HUES6 (cell line): ENCODE data around the gene RADIL.

Experiments
- H3K27ac ChIP-seq: 2 replicates; pipeline ENCODE4 v1.7.0; 2013; ENCODE audit warnings: low read depth, mild to moderate bottlenecking, low read length, inconsistent platforms
- H3K27me3 ChIP-seq: 2 replicates; pipeline ENCODE4 v1.6.1; 2013; ENCODE audit warnings: low read length; ENCODE audit not compliant: control insufficient read depth, insufficient read depth
- H3K36me3 ChIP-seq: 2 replicates; pipeline ENCODE4 v1.6.1; 2013; ENCODE audit warnings: low read length; ENCODE audit not compliant: control insufficient read depth, insufficient read depth
- H3K4me1 ChIP-seq: 2 replicates; pipeline ENCODE4 v1.6.1; 2013; ENCODE audit warnings: low read length; ENCODE audit not compliant: control insufficient read depth, insufficient read depth
- H3K4me3 ChIP-seq: 2 replicates; pipeline ENCODE4 v1.5.1; 2013; ENCODE audit warnings: low read depth, low read length
- H3K9ac ChIP-seq: one replicate; pipeline ENCODE4 v1.6.1; 2013; ENCODE audit warnings: mild to moderate bottlenecking, low read length
- H3K9me3 ChIP-seq: 2 replicates; pipeline ENCODE4 v1.6.1; 2013; ENCODE audit warnings: low read depth, low read length; ENCODE audit not compliant: control insufficient read depth, insufficient read depth

RADIL gene

DNA sequence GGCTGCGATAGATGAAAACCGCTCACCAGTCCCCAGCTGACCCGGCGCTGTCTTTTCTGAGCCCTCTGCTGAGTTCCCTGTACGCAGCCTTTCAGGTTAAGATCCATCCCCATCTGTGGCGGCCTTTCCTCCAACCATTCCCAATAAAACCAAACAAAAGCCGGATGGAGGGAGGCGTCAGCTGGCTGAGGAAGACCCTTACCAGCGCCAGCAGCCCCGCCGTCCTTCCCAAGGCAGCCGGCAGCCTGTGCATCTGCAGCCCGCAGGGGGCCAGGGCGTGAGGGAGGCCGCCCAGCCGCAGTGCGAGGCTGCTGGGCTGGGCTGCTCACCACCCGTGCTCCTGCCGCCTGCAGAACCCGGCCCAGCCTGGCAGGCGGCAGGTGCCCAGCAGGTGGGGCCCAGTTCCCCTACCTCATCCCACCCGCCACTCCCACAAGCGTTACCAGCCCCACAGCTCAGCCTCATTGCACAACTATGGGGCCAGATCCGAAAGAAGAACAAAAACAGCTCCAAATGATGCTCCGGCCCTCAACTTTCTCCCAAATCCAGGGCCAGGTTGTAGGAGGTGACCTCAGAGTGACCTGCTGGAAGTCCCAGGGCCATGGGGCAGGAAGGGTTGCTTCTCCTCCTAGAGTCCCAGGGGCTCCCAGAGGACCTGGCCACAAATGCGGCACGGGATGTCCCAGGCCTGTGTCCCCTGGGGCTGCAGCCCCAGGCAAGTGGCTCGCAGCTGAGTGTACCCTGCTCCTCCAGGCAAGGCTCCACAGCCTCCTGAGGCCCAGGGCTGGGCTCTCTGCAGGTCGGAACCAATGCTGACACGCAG lies 45.5 kb downstream of the RADIL start:
- H3K27me3 ChIP-seq = no peaks in the 10 kb centered on the region
- no peak overlapping the region for H3K4me3 ChIP-seq
- H3K9ac ChIP-seq = no peak overlapping the region
- H3K27ac ChIP-seq = no peak overlapping the region
- H3K9me3 ChIP-seq = no peaks in the 10 kb centered on the region
- H3K36me3 ChIP-seq = no peaks in the 10 kb centered on the region
- peaks cover 12% of the 10 kb centered on the region for H3K4me1 ChIP-seq

DNA sequence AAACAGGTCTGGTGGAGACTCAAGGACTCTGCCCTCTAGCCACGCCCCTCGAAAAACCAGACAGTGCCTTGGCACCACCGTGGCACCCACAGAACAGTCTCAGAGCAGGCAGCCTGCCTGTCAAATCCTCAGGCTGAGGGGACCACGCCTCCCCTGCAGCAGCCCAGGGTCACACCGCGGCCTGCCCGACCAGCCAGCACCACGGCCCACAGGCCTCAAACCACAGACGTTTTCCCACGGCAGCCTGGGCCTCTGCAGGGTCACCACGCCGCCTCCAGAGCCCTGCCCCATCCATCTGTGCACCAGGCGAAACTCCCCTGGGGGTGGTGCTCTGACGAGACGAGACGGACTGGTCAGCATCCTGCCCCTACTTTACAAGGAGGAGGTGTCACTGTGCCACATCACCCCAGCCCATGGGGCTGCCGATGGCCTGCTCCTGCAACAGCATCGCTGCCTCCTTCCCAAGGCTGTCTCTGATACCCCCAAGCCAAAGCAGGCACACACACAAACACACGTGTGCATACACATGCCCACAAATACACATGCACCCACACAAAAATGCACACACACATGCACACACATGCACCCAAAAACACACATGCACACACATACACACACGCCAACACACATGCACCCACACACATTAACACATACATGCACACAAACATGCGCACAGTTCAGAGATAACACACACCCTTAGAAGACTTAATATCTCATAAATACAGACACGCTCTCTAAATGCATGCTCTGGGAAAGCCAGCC lies 46.3 kb downstream of the RADIL start:
- Histone ChIP-seq H3K4me1 (peaks cover 12% of the 10 kb centered on the region), H3K4me3 (no peak overlapping the region), H3K9ac (no peak overlapping the region), H3K36me3 (no peaks in the 10 kb centered on the region), H3K27me3 (no peaks in the 10 kb centered on the region), H3K27ac (no peak overlapping the region), H3K9me3 (no peaks in the 10 kb centered on the region)

- Histone ChIP-seq H3K4me3 (no peak overlapping the region), H3K27ac (no peak overlapping the region), H3K9me3 (no peaks in the 10 kb centered on the region), H3K4me1 (peaks cover 12% of the 10 kb centered on the region), H3K9ac (no peak overlapping the region), H3K27me3 (no peaks in the 10 kb centered on the region), H3K36me3 (no peaks in the 10 kb centered on the region)
These were observed 47.3 kb downstream of the RADIL start for GRCh38 chr7:4836206-4836661.

DNA sequence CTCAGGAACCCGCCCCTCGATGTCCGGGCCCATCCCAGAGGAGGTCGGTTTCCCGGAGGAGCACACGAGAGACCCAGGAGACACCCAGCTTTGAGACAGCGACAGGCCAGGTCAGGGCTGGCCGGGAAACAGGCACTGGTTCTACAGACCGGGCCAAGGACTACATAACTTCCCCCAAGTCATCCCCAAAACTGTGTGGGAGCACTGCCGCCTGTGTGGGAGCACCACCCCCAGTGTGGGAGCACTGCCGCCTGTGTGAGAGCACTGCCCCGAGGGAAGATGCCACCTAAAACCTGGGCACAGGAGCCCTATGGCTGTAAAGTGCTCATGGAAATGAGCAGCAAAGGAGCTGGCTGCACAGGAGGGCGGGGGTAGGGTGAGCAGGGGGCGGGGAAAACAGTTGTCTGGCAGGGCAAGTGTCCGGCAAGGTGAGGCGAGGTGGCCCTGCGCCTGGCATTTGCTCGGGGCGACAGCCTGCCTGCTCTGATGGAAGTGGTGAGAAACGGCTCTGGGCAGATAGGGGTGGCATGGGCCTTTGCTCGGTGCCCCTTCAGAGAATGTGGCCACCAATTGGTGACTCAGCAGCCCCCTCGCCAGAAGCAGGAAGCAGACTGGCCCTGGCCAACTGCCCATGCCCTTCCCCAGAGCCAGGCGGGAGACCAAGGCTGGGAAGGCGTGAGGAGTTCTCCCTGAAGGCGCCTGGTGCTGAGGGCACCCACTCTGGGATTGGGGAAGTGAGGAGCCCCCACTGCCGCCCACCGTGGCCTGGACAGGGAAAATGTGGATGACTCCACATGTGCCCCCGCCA lies 47.9 kb downstream of the RADIL start:
- no peaks in the 10 kb centered on the region for H3K27me3 ChIP-seq
- no peaks in the 10 kb centered on the region for H3K36me3 ChIP-seq
- peaks cover 12% of the 10 kb centered on the region for H3K4me1 ChIP-seq
- H3K4me3 ChIP-seq = no peak overlapping the region
- H3K27ac ChIP-seq = no peak overlapping the region
- no peaks in the 10 kb centered on the region for H3K9me3 ChIP-seq
- no peak overlapping the region for H3K9ac ChIP-seq

DNA sequence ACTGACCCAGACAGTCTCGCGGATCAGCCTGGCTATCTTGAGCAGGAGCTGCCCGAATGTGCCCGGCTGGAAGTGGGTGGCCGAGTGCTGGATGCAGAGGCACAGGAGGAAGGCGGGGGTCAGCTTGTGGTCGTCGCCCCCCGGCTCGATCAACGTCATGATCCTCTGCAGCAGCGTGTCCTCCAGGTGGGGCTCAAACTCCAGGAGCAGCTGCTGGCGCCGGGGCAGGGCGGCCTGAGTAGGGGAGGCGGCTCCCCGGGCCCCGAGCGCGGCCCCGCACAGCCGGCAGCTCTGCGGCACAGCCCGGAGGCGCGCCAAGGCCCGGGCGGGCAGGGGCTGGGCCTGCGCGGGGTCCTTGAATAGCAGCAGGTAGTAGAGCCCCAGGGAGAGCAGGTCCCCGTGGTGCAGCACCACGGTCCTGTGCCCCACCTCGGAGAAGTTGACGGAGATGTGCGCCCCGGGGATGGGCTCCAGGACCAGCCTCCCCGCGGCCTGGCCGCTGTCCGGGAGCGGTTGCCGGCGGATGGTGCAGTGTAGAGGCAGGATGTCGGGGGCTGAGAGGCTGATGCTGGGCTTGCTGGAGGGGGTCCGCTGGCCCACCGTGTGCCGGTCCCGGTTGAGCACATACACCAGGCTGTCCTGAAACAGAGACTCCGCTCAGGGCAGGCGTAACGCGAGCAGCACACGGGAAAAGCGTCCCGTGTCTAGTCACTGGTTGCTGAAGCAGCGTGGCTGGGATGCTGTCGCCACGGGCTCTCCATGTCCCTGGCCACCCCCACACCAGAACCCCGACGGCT lies 48.7 kb downstream of the RADIL start:
- H3K4me3 ChIP-seq = no peak overlapping the region
- no peaks in the 10 kb centered on the region for H3K36me3 ChIP-seq
- no peaks in the 10 kb centered on the region for H3K27me3 ChIP-seq
- H3K9ac ChIP-seq = no peak overlapping the region
- no peaks in the 10 kb centered on the region for H3K9me3 ChIP-seq
- H3K4me1 ChIP-seq = peaks cover 12% of the 10 kb centered on the region
- H3K27ac ChIP-seq = no peak overlapping the region

DNA sequence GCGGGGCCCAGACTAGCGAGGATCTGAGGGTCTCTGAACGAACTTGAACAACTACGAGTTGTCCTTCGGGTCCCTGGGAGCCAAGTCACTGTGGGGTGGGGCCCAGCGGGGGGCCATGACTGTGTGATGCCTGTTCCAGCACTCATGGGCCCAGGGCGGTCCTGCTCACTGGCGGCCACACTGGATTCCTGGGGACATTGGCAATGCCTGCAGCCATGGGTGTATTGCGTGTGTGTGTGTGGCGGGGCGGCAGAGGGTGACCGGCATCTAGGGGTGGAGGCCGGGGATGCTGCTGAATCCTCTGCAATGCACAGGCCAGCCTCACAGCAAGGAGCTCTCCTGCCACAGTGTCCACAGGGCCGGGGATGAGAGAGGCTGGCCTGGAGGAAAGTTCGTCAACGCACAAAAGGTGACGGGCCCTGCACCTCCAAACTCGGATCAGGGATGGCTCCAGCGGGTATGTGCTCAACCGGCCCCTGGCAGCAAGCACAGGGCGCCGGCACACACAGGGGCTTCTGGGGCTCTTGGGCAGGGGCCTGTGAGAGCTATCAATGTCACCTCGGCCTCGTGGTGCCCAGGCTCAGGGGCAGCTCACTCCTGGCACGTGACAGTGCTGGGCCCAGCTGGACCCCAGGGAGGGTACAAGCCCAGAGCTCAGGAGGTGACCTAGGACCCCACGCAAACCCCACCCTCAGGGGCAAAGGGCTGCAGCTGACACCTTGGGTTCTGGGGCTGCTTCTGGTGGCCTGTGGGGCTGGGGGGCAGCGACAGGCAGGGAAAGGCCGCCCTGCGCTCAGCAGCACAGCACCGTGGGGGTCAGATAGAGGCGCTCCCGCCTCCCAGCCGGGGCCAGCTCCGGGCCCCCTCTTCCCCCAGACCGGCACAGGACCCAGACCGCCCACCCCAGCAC lies 49.6 kb downstream of the RADIL start:
- Histone ChIP-seq H3K4me3 (no peak overlapping the region), H3K36me3 (no peaks in the 10 kb centered on the region), H3K27ac (no peak overlapping the region), H3K27me3 (no peaks in the 10 kb centered on the region), H3K4me1 (peaks cover 12% of the 10 kb centered on the region), H3K9ac (no peak overlapping the region), H3K9me3 (no peaks in the 10 kb centered on the region)

GRCh38 chr7:4833176-4833575 lies 50.3 kb downstream of the RADIL start:
- H3K4me1 ChIP-seq = peaks cover 10% of the 10 kb centered on the region
- no peak overlapping the region for H3K9ac ChIP-seq
- H3K4me3 ChIP-seq = no peak overlapping the region
- no peaks in the 10 kb centered on the region for H3K36me3 ChIP-seq
- H3K27me3 ChIP-seq = no peaks in the 10 kb centered on the region
- H3K27ac ChIP-seq = no peak overlapping the region
- no peaks in the 10 kb centered on the region for H3K9me3 ChIP-seq

DNA sequence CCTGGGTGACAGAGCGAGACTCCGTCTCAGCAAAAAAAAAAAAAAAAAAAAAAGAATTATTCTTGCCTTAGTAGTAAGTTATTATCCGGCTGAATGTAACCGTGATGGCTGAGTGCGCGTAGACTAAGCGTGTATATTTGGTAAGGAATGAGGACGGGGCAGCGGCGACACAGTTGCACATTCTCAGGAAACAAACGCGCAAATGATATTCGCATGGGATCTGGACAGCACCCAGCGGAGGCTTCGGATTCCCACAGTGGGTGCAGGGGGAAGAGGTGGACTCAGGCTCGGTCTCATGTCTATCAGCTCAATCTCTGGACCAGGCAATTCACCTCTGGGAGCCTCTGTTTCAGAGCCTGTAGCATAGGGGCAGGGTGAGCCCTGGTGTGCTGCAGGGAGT lies 50.8 kb downstream of the RADIL start:
- no peaks in the 10 kb centered on the region for H3K9me3 ChIP-seq
- H3K9ac ChIP-seq = no peak overlapping the region
- H3K27ac ChIP-seq = no peak overlapping the region
- no peak overlapping the region for H3K4me3 ChIP-seq
- no peaks in the 10 kb centered on the region for H3K27me3 ChIP-seq
- H3K4me1 ChIP-seq = peaks cover 5% of the 10 kb centered on the region
- no peaks in the 10 kb centered on the region for H3K36me3 ChIP-seq

DNA sequence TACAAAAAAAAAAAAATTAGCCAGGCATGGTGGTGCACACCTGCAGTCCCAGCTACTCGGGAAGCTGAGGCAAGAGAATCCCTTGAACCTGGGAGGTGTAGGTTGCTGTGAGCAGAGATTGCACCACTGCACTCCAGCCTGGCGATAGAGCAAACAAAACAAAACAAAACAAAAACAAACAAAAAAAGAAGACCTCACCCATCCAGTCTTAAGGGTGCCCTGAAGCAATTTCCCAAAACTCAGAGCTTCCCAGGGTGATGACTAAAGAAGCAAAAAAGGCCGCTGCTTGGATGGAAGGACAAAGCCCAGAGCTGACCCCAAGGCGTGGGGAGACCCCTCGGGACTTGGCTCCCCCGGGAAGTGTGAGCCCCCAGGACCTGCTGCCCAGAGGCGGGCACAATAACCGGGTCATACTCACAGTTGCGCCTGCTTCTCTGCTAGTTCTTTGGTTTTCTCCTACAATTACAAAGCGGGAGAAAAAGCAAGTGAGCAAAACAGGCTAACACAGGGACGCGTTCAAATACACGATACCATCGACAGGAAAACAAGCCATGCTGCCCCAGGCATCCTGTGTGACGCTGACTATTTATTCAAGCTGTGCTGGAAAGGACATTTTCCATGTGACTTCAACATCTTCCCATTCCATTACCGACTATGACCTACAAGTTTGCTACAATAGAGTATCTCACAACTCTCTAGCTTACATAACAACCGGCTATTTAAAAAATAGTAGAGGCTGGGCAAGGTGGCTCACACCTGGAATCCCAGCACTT lies 51.6 kb downstream of the RADIL start:
- no peaks in the 10 kb centered on the region for H3K4me1 ChIP-seq
- no peak overlapping the region for H3K27ac ChIP-seq
- H3K4me3 ChIP-seq = no peak overlapping the region
- H3K9me3 ChIP-seq = no peaks in the 10 kb centered on the region
- H3K27me3 ChIP-seq = no peaks in the 10 kb centered on the region
- H3K9ac ChIP-seq = no peak overlapping the region
- no peaks in the 10 kb centered on the region for H3K36me3 ChIP-seq
